ENCODE measurements around the gene KCNC4. TPM values are rescaled to one million over a fixed set of nuclear protein-coding genes. Genes with fewer than 3 reads are reported as not detected.

The KCNC4 gene
- total RNA-seq, 4 donors from 2014 or later, result 4.6 to 18.0 (median 9.7) TPM

GRCh38 chr1:110212169-110213142 is 2.3 kb downstream of the KCNC4 start:
- intact Hi-C loops (cut with DNase I), result no loop called here
- no peak for DNase-seq (ENCODE audit: extremely low spot score)
- 78% methylated on average over 9 of the region's 20 CpGs for WGBS
- TF ChIP-seq CTCF (IDR thresholded peaks at IDR 0.05) (no peak), POLR2AphosphoS5 (IDR thresholded peaks at IDR 0.05) (no peak), EP300 (IDR thresholded peaks at IDR 0.05) (no peak)
- H3K36me3 ChIP-seq, result peaks cover 0 to 6% (median 0%) of the 10 kb centered on the region in 4 donors
- no peaks in the 10 kb centered on the region for H3K9me3 ChIP-seq
- H3K27me3 ChIP-seq, result peaks cover 0 to 6% (median 2%) of the 10 kb centered on the region in 4 donors
- peak overlapping the region; percentile 65 to 93 (median 83) for H3K4me3 ChIP-seq
- peaks cover 28 to 75% (median 62%) of the 10 kb centered on the region in 4 donors for H3K4me1 ChIP-seq
- H3K27ac ChIP-seq (replicated peaks in 1 of 4), result peak overlapping the region; percentile 2 to 90 (median 61)

GRCh38 chr1:110213143-110213540 is 3.0 kb downstream of the KCNC4 start:
- H3K9me3 ChIP-seq, result no peaks in the 10 kb centered on the region
- H3K36me3 ChIP-seq, result peaks cover 0 to 6% (median 0%) of the 10 kb centered on the region in 4 donors
- no peak overlapping the region for H3K4me3 ChIP-seq
- H3K27ac ChIP-seq (replicated peaks in 1 of 4), result no peak overlapping the region
- no peak for TF ChIP-seq POLR2AphosphoS5 (IDR thresholded peaks at IDR 0.05)
- TF ChIP-seq CTCF (IDR thresholded peaks at IDR 0.05), result no peak
- no peak for TF ChIP-seq POLR2A (IDR thresholded peaks at IDR 0.05; ENCODE audit: low read depth)
- TF ChIP-seq EP300 (IDR thresholded peaks at IDR 0.05), result no peak
- H3K27me3 ChIP-seq, result peaks cover 0 to 6% (median 2%) of the 10 kb centered on the region in 4 donors
- WGBS, result 81% methylated on average over 2 of the region's 2 CpGs
- peaks cover 28 to 70% (median 62%) of the 10 kb centered on the region in 4 donors for H3K4me1 ChIP-seq
- intact Hi-C loops (cut with DNase I), result no loop called here
- no peak for DNase-seq (ENCODE audit: extremely low spot score)

GRCh38 chr1:110214454-110215404 is 4.6 kb downstream of the KCNC4 start:
- H3K9me3 ChIP-seq, result no peaks in the 10 kb centered on the region
- 81% methylated on average over 8 of the region's 16 CpGs for whole genome bisulfite sequencing
- H3K36me3 ChIP-seq, result peaks cover 0 to 13% (median 5%) of the 10 kb centered on the region in 4 donors
- no peak for TF ChIP-seq POLR2A (IDR thresholded peaks at IDR 0.05; ENCODE audit: low read depth)
- no peak for TF ChIP-seq POLR2AphosphoS5 (IDR thresholded peaks at IDR 0.05)
- no peak for TF ChIP-seq EP300 (IDR thresholded peaks at IDR 0.05)
- no peak for TF ChIP-seq CTCF (IDR thresholded peaks at IDR 0.05)
- no peak overlapping the region for H3K27ac ChIP-seq (replicated peaks in 1 of 4)
- peaks cover 0 to 6% (median 2%) of the 10 kb centered on the region in 4 donors for H3K27me3 ChIP-seq
- H3K4me1 ChIP-seq, result peaks cover 24 to 61% (median 54%) of the 10 kb centered on the region in 4 donors
- no peak overlapping the region for H3K4me3 ChIP-seq
- DNase-seq (ENCODE audit: extremely low spot score), result no peak
- intact Hi-C loops (cut with DNase I), result no loop called here

- H3K36me3 ChIP-seq, result peaks cover 0 to 18% (median 6%) of the 10 kb centered on the region in 4 donors
- TF ChIP-seq POLR2AphosphoS5 (IDR thresholded peaks at IDR 0.05), result no peak
- no peak for TF ChIP-seq CTCF (IDR thresholded peaks at IDR 0.05)
- no peak for TF ChIP-seq POLR2A (IDR thresholded peaks at IDR 0.05; ENCODE audit: low read depth)
- no peak for TF ChIP-seq EP300 (IDR thresholded peaks at IDR 0.05)
- H3K4me1 ChIP-seq, result peaks cover 24 to 56% (median 48%) of the 10 kb centered on the region in 4 donors
- DNase-seq (ENCODE audit: extremely low spot score), result no peak
- no peak overlapping the region for H3K4me3 ChIP-seq
- H3K9me3 ChIP-seq, result no peaks in the 10 kb centered on the region
- 95% methylated on average over 5 of the region's 7 CpGs for WGBS
- no peak overlapping the region for H3K27ac ChIP-seq (replicated peaks in 1 of 4)
- intact Hi-C loops (cut with DNase I), result no loop called here
- H3K27me3 ChIP-seq, result peaks cover 0 to 6% (median under 1%) of the 10 kb centered on the region in 4 donors
These were observed 5.8 kb downstream of the KCNC4 start for GRCh38 chr1:110215621-110216515.
